SU-DHL-6 (cell line): ENCODE measurements around the gene TBRG4.

Experiments used
- H2AFZ ChIP-seq: fragments of 200-600 bp; sonication (generic); 2 replicates; pipeline ENCODE4 v1.6.1; 2014; ENCODE audit warnings: low read depth, mild to moderate bottlenecking, moderate library complexity, mixed read lengths, antibody characterized with exemption, low read length; ENCODE audit not compliant: severe bottlenecking
- H3F3A ChIP-seq: fragments of 200-600 bp; shearing (Covaris generic); 2 replicates; pipeline ENCODE4 v1.6.0; 2016; ENCODE audit warnings: antibody characterized with exemption, mild to moderate bottlenecking; ENCODE audit not compliant: insufficient read depth
- H3K27ac ChIP-seq: fragments of 200-600 bp; sonication (generic); 2 replicates; pipeline ENCODE4 v1.5.1; 2016; ENCODE audit warnings: low read depth, mild to moderate bottlenecking, low read length, moderate library complexity, mixed read lengths
- H3K27me3 ChIP-seq: fragments of 200-600 bp; sonication (generic), shearing (Covaris generic); 2 replicates; pipeline ENCODE4 v1.6.0; 2014; ENCODE audit warnings: mild to moderate bottlenecking, low read length
- H3K36me3 ChIP-seq: fragments of 200-600 bp; sonication (generic); 2 replicates; pipeline ENCODE4 v1.6.1; 2014; ENCODE audit warnings: mild to moderate bottlenecking, low read length, mixed read lengths
- H3K4me2 ChIP-seq: fragments of 300-600, 200-600 bp; shearing (Covaris generic), sonication (generic); 2 replicates; pipeline ENCODE4 v1.6.0; 2014; ENCODE audit warnings: low read length, low read depth, mild to moderate bottlenecking; ENCODE audit not compliant: poor library complexity, severe bottlenecking
- H3K4me3 ChIP-seq: fragments of 200-600 bp; sonication (generic); 2 replicates; pipeline ENCODE4 v1.5.1; 2014; ENCODE audit warnings: antibody characterized with exemption, low read length, mild to moderate bottlenecking, mixed read lengths; ENCODE audit not compliant: insufficient read depth, poor library complexity, severe bottlenecking
- H3K79me2 ChIP-seq: fragments of 200-600 bp; sonication (generic); 2 replicates; pipeline ENCODE4 v1.6.1; 2014; ENCODE audit warnings: mild to moderate bottlenecking, low read length, moderate library complexity; ENCODE audit not compliant: insufficient read depth
- H3K9ac ChIP-seq: fragments of 200-600 bp; sonication (generic); 2 replicates; pipeline ENCODE4 v1.7.0; 2014; ENCODE audit warnings: mild to moderate bottlenecking, low read length
- H3K9me2 ChIP-seq: fragments of 200-600 bp; sonication (generic); replicated peaks from 2 replicates; pipeline ENCODE4 v1.6.1; 2014; ENCODE audit warnings: low read length; ENCODE audit not compliant: insufficient read depth
- H3K9me3 ChIP-seq: fragments of 200-600 bp; sonication (generic); 2 replicates; pipeline ENCODE4 v1.6.1; 2014; ENCODE audit warnings: low read length, mixed read lengths; ENCODE audit not compliant: insufficient read depth
- H4K20me1 ChIP-seq: fragments of 200-600 bp; sonication (generic); 2 replicates; pipeline ENCODE4 v1.6.1; 2014; ENCODE audit warnings: low read depth, mild to moderate bottlenecking, antibody characterized with exemption, low read length, moderate library complexity, mixed read lengths
- CTCF ChIP-seq: fragments of 200-600 bp; sonication (generic); IDR thresholded peaks from one replicate; pipeline ENCODE4 v1.5.1; 2017; ENCODE audit warnings: antibody characterized with exemption, mild to moderate bottlenecking, low read length, moderate library complexity; ENCODE audit not compliant: insufficient read depth, poor library complexity, severe bottlenecking
- EZH2phosphoT487 ChIP-seq: fragments of 200-600 bp; sonication (generic), shearing (Covaris generic); conservative IDR thresholded peaks from 2 replicates; pipeline ENCODE4 v1.6.1; 2018; ENCODE audit warnings: mild to moderate bottlenecking, antibody characterized with exemption, low read length, moderate library complexity, mixed read lengths

Gene TBRG4

GRCh38 chr7:45108863-45109262 lies 2.6 kb downstream of the TBRG4 start:
- peaks cover 12% of the 10 kb centered on the region; the same call in 1 of the 2 replicates for H3K36me3 ChIP-seq
- no peak overlapping the region for H2AFZ ChIP-seq
- H4K20me1 ChIP-seq = peaks cover 21% of the 10 kb centered on the region; the same call in 1 of the 2 replicates
- TF ChIP-seq CTCF = no peak
- no peak for TF ChIP-seq EZH2phosphoT487
- H3K27ac ChIP-seq = no peak overlapping the region
- no peak overlapping the region for H3K4me3 ChIP-seq
- H3F3A ChIP-seq = peaks cover 9% of the 10 kb centered on the region; the same call in 1 of the 2 replicates
- H3K79me2 ChIP-seq = peaks cover 47% of the 10 kb centered on the region
- H3K27me3 ChIP-seq = no peaks in the 10 kb centered on the region
- H3K9ac ChIP-seq = peak overlapping the region; percentile 0; the same call in 1 of the 2 replicates
- no peaks in the 10 kb centered on the region for H3K9me2 ChIP-seq
- H3K4me2 ChIP-seq = peak overlapping the region; percentile 23
- no peaks in the 10 kb centered on the region for H3K9me3 ChIP-seq

- Histone ChIP-seq H3K4me2 (no peak overlapping the region), H3K27ac (no peak overlapping the region), H3K9me3 (no peaks in the 10 kb centered on the region), H3K79me2 (peaks cover 47% of the 10 kb centered on the region), H3K4me3 (no peak overlapping the region), H3K27me3 (no peaks in the 10 kb centered on the region), H3K9ac (no peak overlapping the region), H3K36me3 (peaks cover 12% of the 10 kb centered on the region; the same call in 1 of the 2 replicates), H4K20me1 (peaks cover 21% of the 10 kb centered on the region; the same call in 1 of the 2 replicates), H3F3A (no peaks in the 10 kb centered on the region), H3K9me2 (no peaks in the 10 kb centered on the region), H2AFZ (no peak overlapping the region)
- TF ChIP-seq EZH2phosphoT487 (no peak), CTCF (no peak)
These were observed 4.1 kb downstream of the TBRG4 start for GRCh38 chr7:45107356-45107755.

GRCh38 chr7:45106820-45107219 lies 4.7 kb downstream of the TBRG4 start:
- no peak overlapping the region for H3K4me3 ChIP-seq
- H3K36me3 ChIP-seq = peaks cover 12% of the 10 kb centered on the region; the same call in 1 of the 2 replicates
- H3K9me3 ChIP-seq = no peaks in the 10 kb centered on the region
- H4K20me1 ChIP-seq = peaks cover 21% of the 10 kb centered on the region; the same call in 1 of the 2 replicates
- H3F3A ChIP-seq = no peaks in the 10 kb centered on the region
- no peak overlapping the region for H2AFZ ChIP-seq
- TF ChIP-seq EZH2phosphoT487 (no peak), CTCF (no peak)
- H3K4me2 ChIP-seq = no peak overlapping the region
- H3K9ac ChIP-seq = no peak overlapping the region
- H3K9me2 ChIP-seq = no peaks in the 10 kb centered on the region
- H3K79me2 ChIP-seq = peaks cover 47% of the 10 kb centered on the region
- no peaks in the 10 kb centered on the region for H3K27me3 ChIP-seq
- H3K27ac ChIP-seq = no peak overlapping the region
